Measurements from ENCODE around the gene CST3. TPM values are rescaled to one million over a fixed set of nuclear protein-coding genes. Genes with fewer than 3 reads are reported as not detected.

Gene CST3
- total RNA-seq, 2 experiments from 2014 or later = 21.8 to 24.2 TPM

DNA sequence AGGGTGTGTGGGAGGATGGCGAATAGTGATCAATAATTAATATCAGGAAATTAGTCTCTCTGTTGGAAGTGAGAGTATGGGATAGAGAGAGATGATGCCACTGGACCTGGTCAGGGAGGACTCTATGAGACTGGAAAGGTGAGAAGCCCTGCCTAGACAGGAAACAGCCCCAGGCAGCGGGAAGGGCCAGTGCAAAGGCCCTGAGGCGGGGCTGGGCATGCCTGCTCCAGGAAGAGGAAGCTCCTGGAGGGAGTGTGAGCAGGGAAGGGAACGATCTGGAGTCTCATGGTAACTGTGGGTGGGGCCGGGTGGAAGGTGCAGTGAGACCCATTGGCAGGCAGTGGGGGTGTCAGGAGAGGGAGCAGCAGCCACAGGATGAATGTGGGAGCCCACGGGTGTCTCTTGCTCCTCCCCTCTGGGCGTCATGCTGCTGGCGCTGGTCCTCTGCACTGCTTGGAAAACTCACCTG lies 1.8 kb upstream of the CST3 start:
- Histone ChIP-seq H3K36me3 (ENCODE audit: insufficient read depth, low read length) (no peaks in the 10 kb centered on the region), H3K4me3 (ENCODE audit: low read length) (no peak overlapping the region), H3K4me1 (ENCODE audit: insufficient read depth, low read length) (no peaks in the 10 kb centered on the region), H3K27me3 (ENCODE audit: control insufficient read depth in 1 of 2, insufficient read depth in 2 of 2, low read length in 2 of 2) (peaks cover 3 to 9% of the 10 kb centered on the region in 2 experiments), H3K27ac (ENCODE audit: low read depth in 1 of 2, low read length in 2 of 2) (no peak overlapping the region), H3K9me3 (ENCODE audit: control insufficient read depth in 1 of 2, insufficient read depth in 1 of 2, low read length in 2 of 2) (peaks cover 0 to 2% of the 10 kb centered on the region in 2 experiments)
- CTCF ChIA-PET = no interaction called here
- Mint-ChIP-seq H3K27me3 (peaks cover 29% of the 10 kb centered on the region), H3K4me3 (no peak overlapping the region), H3K36me3 (ENCODE audit: low read depth) (no peaks in the 10 kb centered on the region), H3K27ac (no peak overlapping the region), H3K9me3 (no peaks in the 10 kb centered on the region), H3K4me1 (ENCODE audit: low read depth) (peaks cover 5% of the 10 kb centered on the region)
- ATAC-seq (ENCODE audit: poor library complexity) (no peak), DNase-seq (no peak)
- POLR2A ChIA-PET = no interaction called here
- intact Hi-C loops (cut with DNase I, micrococcal nuclease) = no loop called here
- TF ChIP-seq, protein P1, sequence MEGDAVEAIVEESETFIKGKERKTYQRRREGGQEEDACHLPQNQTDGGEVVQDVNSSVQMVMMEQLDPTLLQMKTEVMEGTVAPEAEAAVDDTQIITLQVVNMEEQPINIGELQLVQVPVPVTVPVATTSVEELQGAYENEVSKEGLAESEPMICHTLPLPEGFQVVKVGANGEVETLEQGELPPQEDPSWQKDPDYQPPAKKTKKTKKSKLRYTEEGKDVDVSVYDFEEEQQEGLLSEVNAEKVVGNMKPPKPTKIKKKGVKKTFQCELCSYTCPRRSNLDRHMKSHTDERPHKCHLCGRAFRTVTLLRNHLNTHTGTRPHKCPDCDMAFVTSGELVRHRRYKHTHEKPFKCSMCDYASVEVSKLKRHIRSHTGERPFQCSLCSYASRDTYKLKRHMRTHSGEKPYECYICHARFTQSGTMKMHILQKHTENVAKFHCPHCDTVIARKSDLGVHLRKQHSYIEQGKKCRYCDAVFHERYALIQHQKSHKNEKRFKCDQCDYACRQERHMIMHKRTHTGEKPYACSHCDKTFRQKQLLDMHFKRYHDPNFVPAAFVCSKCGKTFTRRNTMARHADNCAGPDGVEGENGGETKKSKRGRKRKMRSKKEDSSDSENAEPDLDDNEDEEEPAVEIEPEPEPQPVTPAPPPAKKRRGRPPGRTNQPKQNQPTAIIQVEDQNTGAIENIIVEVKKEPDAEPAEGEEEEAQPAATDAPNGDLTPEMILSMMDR (IDR thresholded peaks at IDR 0.05) = no peak

DNA sequence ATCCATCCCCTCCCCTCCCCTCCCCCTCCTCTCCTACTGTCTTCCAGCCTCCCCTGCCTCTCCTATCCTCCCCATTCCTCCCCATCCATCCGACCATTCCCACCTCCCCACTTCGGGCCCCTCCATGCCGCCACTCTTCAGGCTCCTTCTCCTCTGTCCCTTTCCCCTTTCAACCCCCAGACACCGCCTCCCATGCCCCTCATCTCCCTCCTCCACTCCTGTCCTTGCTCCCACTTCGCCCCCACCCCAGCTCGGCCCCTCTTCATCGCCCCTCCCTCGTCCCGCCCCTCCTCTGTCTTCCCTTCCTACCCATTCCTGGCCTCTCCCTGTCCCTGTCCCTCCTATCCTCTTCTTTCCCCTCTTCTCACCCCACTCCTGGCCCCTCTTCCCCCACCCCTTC lies 554 bp upstream of the CST3 start:
- CTCF ChIA-PET = no interaction called here
- Histone ChIP-seq H3K27ac (ENCODE audit: low read depth in 1 of 2, low read length in 2 of 2) (no peak overlapping the region), H3K4me1 (ENCODE audit: insufficient read depth, low read length) (no peaks in the 10 kb centered on the region), H3K9me3 (ENCODE audit: control insufficient read depth in 1 of 2, insufficient read depth in 1 of 2, low read length in 2 of 2) (peaks cover 0 to 2% of the 10 kb centered on the region in 2 experiments), H3K4me3 (ENCODE audit: low read length) (no peak overlapping the region), H3K36me3 (ENCODE audit: insufficient read depth, low read length) (no peaks in the 10 kb centered on the region), H3K27me3 (ENCODE audit: control insufficient read depth in 1 of 2, insufficient read depth in 2 of 2, low read length in 2 of 2) (peaks cover 3 to 9% of the 10 kb centered on the region in 2 experiments)
- no peaks in the 10 kb centered on the region for H3K36me3 Mint-ChIP-seq (ENCODE audit: low read depth)
- no peaks in the 10 kb centered on the region for H3K9me3 Mint-ChIP-seq
- TF ChIP-seq, protein P1 (IDR thresholded peaks at IDR 0.05) = no peak
- no peak for DNase-seq
- intact Hi-C loops (cut with DNase I, micrococcal nuclease) = no loop called here
- POLR2A ChIA-PET = no interaction called here
- peaks cover 35% of the 10 kb centered on the region for H3K27me3 Mint-ChIP-seq
- no peak overlapping the region for H3K4me3 Mint-ChIP-seq
- H3K27ac Mint-ChIP-seq = no peak overlapping the region
- no peak for ATAC-seq (ENCODE audit: poor library complexity)
- peaks cover 5% of the 10 kb centered on the region for H3K4me1 Mint-ChIP-seq (ENCODE audit: low read depth)

DNA sequence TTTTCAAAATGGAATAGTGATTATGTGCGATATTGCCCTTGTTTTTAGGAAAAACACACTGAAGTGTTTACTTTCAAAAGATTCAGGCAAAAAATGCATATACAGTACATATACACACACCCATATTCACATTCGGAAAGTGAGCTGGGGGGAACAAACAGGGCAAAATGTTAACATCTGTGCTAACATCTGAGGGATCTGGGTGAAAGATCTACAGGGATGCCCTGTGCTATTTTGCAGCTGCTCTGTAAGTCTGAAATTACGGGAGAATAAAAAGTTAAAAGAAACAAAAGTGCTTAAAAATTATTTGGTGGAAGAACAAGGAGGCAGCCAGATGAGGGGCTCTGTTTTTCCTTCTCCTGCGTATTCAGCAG lies 860 bp downstream of the CST3 start:
- peak overlapping the region; percentile 35 for H3K4me3 ChIP-seq (ENCODE audit: low read length)
- no peaks in the 10 kb centered on the region for H3K36me3 Mint-ChIP-seq (ENCODE audit: low read depth)
- H3K27me3 Mint-ChIP-seq = peaks cover 38% of the 10 kb centered on the region
- H3K27me3 ChIP-seq (ENCODE audit: control insufficient read depth in 1 of 2, insufficient read depth in 2 of 2, low read length in 2 of 2) = peaks cover 3 to 9% of the 10 kb centered on the region in 2 experiments
- TF ChIP-seq, protein P1 (IDR thresholded peaks at IDR 0.05) = no peak
- POLR2A ChIA-PET = no interaction called here
- H3K9me3 Mint-ChIP-seq = no peaks in the 10 kb centered on the region
- CTCF ChIA-PET = no interaction called here
- H3K4me3 Mint-ChIP-seq = peak overlapping the region; percentile 67
- H3K36me3 ChIP-seq (ENCODE audit: insufficient read depth, low read length) = no peaks in the 10 kb centered on the region
- no peak for DNase-seq
- no peak overlapping the region for H3K27ac Mint-ChIP-seq
- no peak for ATAC-seq (ENCODE audit: poor library complexity)
- intact Hi-C loops (cut with DNase I, micrococcal nuclease) = no loop called here
- peaks cover 5% of the 10 kb centered on the region for H3K4me1 Mint-ChIP-seq (ENCODE audit: low read depth)
- H3K9me3 ChIP-seq (ENCODE audit: control insufficient read depth in 1 of 2, insufficient read depth in 1 of 2, low read length in 2 of 2) = peaks cover 0 to 2% of the 10 kb centered on the region in 2 experiments
- H3K4me1 ChIP-seq (ENCODE audit: insufficient read depth, low read length) = no peaks in the 10 kb centered on the region
- no peak overlapping the region for H3K27ac ChIP-seq (ENCODE audit: low read depth in 1 of 2, low read length in 2 of 2)
